ENCODE measurements around the gene SLC48A1. TPM values are rescaled to one million over a fixed set of nuclear protein-coding genes. Genes with fewer than 3 reads are reported as not detected.

The SLC48A1 gene
- total and polyA plus RNA-seq, 12 donors = 12.6 to 31.9 (median 22.1) TPM

DNA sequence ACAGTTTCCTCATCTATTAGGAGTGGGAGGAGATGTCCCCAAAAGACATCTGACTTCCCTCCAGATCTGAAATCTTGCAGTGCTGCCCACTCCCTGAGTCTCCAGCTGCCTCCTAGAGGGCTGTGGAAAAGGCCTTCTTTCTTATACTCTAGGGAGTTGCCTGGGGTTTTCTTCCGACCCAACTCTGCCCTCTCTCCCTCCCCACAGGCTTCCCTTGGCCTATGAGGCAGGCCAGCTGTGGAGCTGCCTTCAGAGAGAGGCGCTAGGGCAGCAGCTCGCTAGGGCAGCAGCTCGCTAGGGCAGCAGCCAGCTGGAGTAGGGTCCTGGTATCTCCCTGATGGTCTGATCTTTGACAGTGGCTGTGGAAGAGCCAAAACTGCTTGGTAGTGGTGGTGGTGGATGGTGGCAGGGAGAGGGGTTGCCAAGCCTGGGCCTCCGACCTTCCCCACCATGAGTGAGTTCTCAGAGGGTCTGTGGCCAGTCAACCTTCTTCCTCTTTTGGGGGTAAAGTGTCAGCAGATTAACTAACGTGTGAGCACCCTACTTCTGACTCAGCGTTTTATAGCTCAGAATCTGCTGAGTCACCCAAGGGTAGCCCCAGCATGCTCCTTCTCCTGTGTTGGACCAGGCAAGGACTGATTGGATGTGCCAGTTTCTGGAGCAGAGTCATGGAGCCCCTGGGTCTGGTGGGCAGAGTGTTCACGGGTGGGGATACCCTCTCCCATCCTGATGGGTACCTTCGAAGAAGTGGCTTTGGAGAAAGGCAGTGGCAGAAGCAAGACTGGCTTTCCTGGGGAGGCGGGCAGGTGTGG is 2.3 kb downstream of the SLC48A1 start:
- intact Hi-C loops (cut with DNase I) = loop anchor here in 5 of 10 donors (5.0 to 10.0 kb wide), 4 partner anchors 33 to 63 kb away; no protein-coding TSS in a partner anchor
- no peak overlapping the region for H3K4me3 ChIP-seq
- TF ChIP-seq CTCF (IDR thresholded peaks at IDR 0.05) = no peak
- no peaks in the 10 kb centered on the region for H3K9me3 ChIP-seq
- peaks cover 0 to 4% (median 0%) of the 10 kb centered on the region in 9 donors for H3K36me3 ChIP-seq
- WGBS, 2 donors = 72 to 81% methylated on average over 10 of the region's 10 CpGs
- H3K4me1 ChIP-seq = peaks cover 25 to 78% (median 65%) of the 10 kb centered on the region in 9 donors
- peak overlapping the region in 7 of 10 donors; percentile 18 to 81 (median 43) for H3K27ac ChIP-seq
- DNase-seq (no peak), ATAC-seq (no peak)
- H3K27me3 ChIP-seq = no peaks in the 10 kb centered on the region

DNA sequence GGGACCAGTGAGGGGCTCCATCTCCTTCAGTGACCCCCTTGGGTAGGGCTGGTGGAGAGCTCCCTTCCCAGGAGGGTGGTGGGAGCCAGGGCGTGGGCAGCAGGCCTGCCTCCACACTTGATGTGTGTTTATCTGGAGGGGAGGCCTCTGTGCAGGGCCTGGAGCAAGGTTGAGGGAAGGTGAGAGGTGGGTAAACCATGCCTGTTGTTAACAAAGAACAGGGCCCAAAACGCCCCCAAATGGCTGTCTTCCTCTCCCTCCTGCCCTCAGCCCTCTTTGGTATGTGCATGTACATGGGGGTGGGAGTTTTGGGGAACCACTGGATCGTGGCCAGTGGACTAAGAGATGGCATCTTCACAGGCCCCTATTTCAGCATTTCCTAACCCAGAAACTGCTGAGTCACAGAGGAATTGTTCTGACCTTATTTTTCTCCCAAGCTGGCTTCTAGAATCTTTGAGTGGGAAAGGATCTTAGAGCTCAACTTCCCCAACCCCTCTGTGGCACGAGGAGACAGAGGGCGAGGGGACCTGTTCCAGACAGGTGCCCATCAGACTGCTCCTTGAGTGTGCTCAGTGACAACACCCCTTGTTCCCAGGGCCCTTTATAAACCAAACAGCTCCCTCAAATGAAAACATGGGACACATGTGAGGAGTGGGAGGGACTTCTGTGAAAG is 3.6 kb downstream of the SLC48A1 start:
- no peak for TF ChIP-seq CTCF (IDR thresholded peaks at IDR 0.05)
- Histone ChIP-seq H3K4me3 (no peak overlapping the region), H3K36me3 (peaks cover 0 to 15% (median 0%) of the 10 kb centered on the region in 9 donors), H3K27me3 (no peaks in the 10 kb centered on the region), H3K27ac (peak overlapping the region in 9 of 10 donors; percentile 26 to 81 (median 66)), H3K4me1 (peaks cover 25 to 78% (median 65%) of the 10 kb centered on the region in 9 donors), H3K9me3 (no peaks in the 10 kb centered on the region)
- intact Hi-C loops (cut with DNase I) = loop anchor here in 5 of 10 donors (2.0 to 10.0 kb wide), 5 partner anchors 34 to 64 kb away; no protein-coding TSS in a partner anchor
- DNase-seq (no peak), ATAC-seq (no peak)
- 74 to 75% methylated on average over 5 of the region's 5 CpGs for WGBS, 2 donors

- WGBS, 2 donors = 40 to 67% methylated on average over 1 of the region's 1 CpG
- intact Hi-C loops (cut with DNase I) = loop anchor here in 5 of 10 donors (2.0 to 10.0 kb wide), 5 partner anchors 35 to 65 kb away; no protein-coding TSS in a partner anchor
- H3K27ac ChIP-seq = peak overlapping the region in 9 of 10 donors; percentile 26 to 81 (median 66)
- no peak for TF ChIP-seq CTCF (IDR thresholded peaks at IDR 0.05)
- peaks cover 25 to 76% (median 64%) of the 10 kb centered on the region in 9 donors for H3K4me1 ChIP-seq
- DNase-seq (no peak), ATAC-seq (no peak)
- no peaks in the 10 kb centered on the region for H3K9me3 ChIP-seq
- H3K4me3 ChIP-seq = no peak overlapping the region
- peaks cover 0 to 20% (median 5%) of the 10 kb centered on the region in 9 donors for H3K36me3 ChIP-seq
- H3K27me3 ChIP-seq = no peaks in the 10 kb centered on the region
Measured at GRCh38 chr12:47777151-47777550, 4.1 kb downstream of the SLC48A1 start.

All from heart right ventricle (tissue), 16 donors.